ENCODE measurements around the gene PIKFYVE. TPM values are rescaled to one million over a fixed set of nuclear protein-coding genes. Genes with fewer than 3 reads are reported as not detected.

PIKFYVE gene
- total and polyA plus RNA-seq, 2 of the 8 experiments (the other 6 are each of a cell fraction or from before 2014, with no cell fraction given) = 8.8 to 33.5 TPM

DNA sequence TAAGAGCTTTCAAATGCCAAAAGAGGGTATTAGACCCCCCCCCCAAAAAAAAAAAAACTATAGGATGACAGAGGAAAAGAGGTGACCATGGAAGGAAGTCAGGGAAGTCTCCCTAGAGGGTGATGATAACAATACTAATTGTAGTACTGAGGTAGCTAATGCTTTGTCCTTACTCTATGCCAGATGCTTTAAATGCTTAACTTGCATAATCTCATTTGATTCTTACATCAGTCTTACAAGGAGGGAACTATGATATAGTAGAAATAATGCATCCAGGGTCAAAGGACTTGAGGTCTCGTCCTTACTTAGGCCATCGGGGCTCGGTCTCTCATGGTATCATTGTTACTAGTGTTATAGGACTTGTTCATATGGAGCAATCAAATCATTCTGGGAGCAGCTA, 20.3 kb upstream of the PIKFYVE start:
- no peak overlapping the region for H2AK5ac ChIP-seq (ENCODE audit: low read depth, low read length)
- no peaks in the 10 kb centered on the region for H3K23me2 ChIP-seq (ENCODE audit: low read depth, low read length)
- no peaks in the 10 kb centered on the region for H3K27me3 ChIP-seq (replicated peaks in 1 of 4; ENCODE audit: control insufficient read depth in 3 of 4, extremely low read depth in 1 of 4, insufficient read depth in 3 of 4, low read length in 3 of 4)
- H3K4me3 ChIP-seq (ENCODE audit: extremely low read depth in 1 of 4, insufficient read depth in 2 of 4, low read depth in 3 of 4, low read length in 4 of 4) = no peak overlapping the region
- no peak overlapping the region for H3K4ac ChIP-seq (replicated peaks; ENCODE audit: insufficient read length, low read depth, low read length)
- POLR2A ChIA-PET (ENCODE audit: partially characterized antibody) = interaction anchor here (0.6 kb wide), 1 partner anchor 62 kb away, joined by 3 read pairs; no protein-coding TSS in a partner anchor
- H2BK120ac ChIP-seq (replicated peaks; ENCODE audit: low read depth, low read length) = no peak overlapping the region
- H3K36me3 ChIP-seq (ENCODE audit: control insufficient read depth in 2 of 4, insufficient read depth in 4 of 4, low read length in 3 of 4) = peaks cover 22 to 97% (median 70%) of the 10 kb centered on the region in 4 experiments
- CTCF ChIA-PET (ENCODE audit: partially characterized antibody) = interaction anchor here (0.7 to 2.0 kb wide), 2 partner anchors 71 to 121 kb away, joined by 6 to 7 read pairs; no protein-coding TSS in a partner anchor
- peaks cover 0 to 3% of the 10 kb centered on the region in 2 experiments; a peak in 1 of 4 replicates for H3K79me2 ChIP-seq (ENCODE audit: control insufficient read depth in 1 of 2, insufficient read depth in 2 of 2, low read length in 2 of 2)
- H3K18ac ChIP-seq (ENCODE audit: extremely low read depth, low read length) = no peak overlapping the region
- H2BK20ac ChIP-seq (ENCODE audit: low read length) = no peak overlapping the region
- H2BK15ac ChIP-seq (ENCODE audit: low read length) = no peak overlapping the region
- no peak overlapping the region for H3K4me2 ChIP-seq (ENCODE audit: insufficient read depth in 1 of 2, low read depth in 2 of 2, low read length in 2 of 2)
- no peak overlapping the region for H2BK12ac ChIP-seq (ENCODE audit: low read depth, low read length)
- H4K20me1 ChIP-seq (replicated peaks in 1 of 2; ENCODE audit: control insufficient read depth in 1 of 2, insufficient read depth in 2 of 2, low read length in 2 of 2) = peaks cover 0 to 4% of the 10 kb centered on the region in 2 experiments
- H4K8ac ChIP-seq (ENCODE audit: extremely low read depth, insufficient read depth, low read length) = no peak overlapping the region
- WGBS, 2 experiments (ENCODE audit: extremely low coverage in 1 of 2, insufficient coverage in 1 of 2, insufficient read length in 1 of 2, insufficient replicate concordance in 2 of 2, low coverage in 1 of 2, low lambda C conversion rate in 2 of 2, missing lambda C conversion rate in 1 of 2) = 98% methylated on average over 3 of the region's 3 CpGs; no CpG with 5 or more reads in 1 of the 2 experiments
- no peak overlapping the region for H3K23ac ChIP-seq (ENCODE audit: insufficient read length)
- no peak overlapping the region for H3K14ac ChIP-seq (ENCODE audit: insufficient read length)
- H4K91ac ChIP-seq (replicated peaks; ENCODE audit: insufficient read length, low read length) = no peak overlapping the region
- H3K9ac ChIP-seq (replicated peaks in 1 of 4; ENCODE audit: extremely low read depth in 1 of 4, low read depth in 3 of 4, low read length in 3 of 4) = no peak overlapping the region
- no peaks in the 10 kb centered on the region for H3K9me3 ChIP-seq (ENCODE audit: insufficient read depth in 2 of 2, low read depth in 1 of 2, low read length in 1 of 2)
- FAIRE-seq (no peak), DNase-seq (ENCODE audit: low read depth in 1 of 2, low spot score in 2 of 2) (no peak)
- peaks cover 0 to 2% (median 0%) of the 10 kb centered on the region in 4 experiments; a peak in 1 of 7 replicates for H3K4me1 ChIP-seq (replicated peaks in 1 of 4; ENCODE audit: control insufficient read depth in 3 of 4, insufficient read depth in 4 of 4, low read length in 3 of 4)
- no peak overlapping the region for H4K5ac ChIP-seq (ENCODE audit: insufficient read length, low read depth, low read length)
- no peaks in the 10 kb centered on the region for H3K79me1 ChIP-seq (ENCODE audit: low read depth, low read length)
- H2AFZ ChIP-seq (ENCODE audit: low read length) = no peak overlapping the region
- no peak overlapping the region for H2BK5ac ChIP-seq (ENCODE audit: low read depth, low read length)
- no peak overlapping the region for H3K56ac ChIP-seq (replicated peaks; ENCODE audit: insufficient read length, low read depth, low read length)
- no peak overlapping the region for H3K27ac ChIP-seq (ENCODE audit: low read depth, low read length)
- no peak for TF ChIP-seq JUND (IDR thresholded peaks at IDR 0.05; ENCODE audit: low read length)
- TF ChIP-seq CREB1 (IDR thresholded peaks at IDR 0.05) = no peak
- no peak; a peak in 1 of 3 replicates for TF ChIP-seq POLR2A (IDR thresholded peaks at IDR 0.05; ENCODE audit: control extremely low read depth in 1 of 2, low read depth in 2 of 2, low read length in 2 of 2)
- no peak for TF ChIP-seq CHD2 (IDR thresholded peaks at IDR 0.05; ENCODE audit: low read length)
- no peak for TF ChIP-seq TAF1 (IDR thresholded peaks at IDR 0.05; ENCODE audit: low read depth, low read length)
